ENCODE results near the gene PTPA. TPM values are rescaled to one million over a fixed set of nuclear protein-coding genes. Genes with fewer than 3 reads are reported as not detected.
"Not testable (repeated sequence)": the region's sequence is repeated elsewhere in the genome, so short reads cannot be mapped to it uniquely, and the experiment has no call there.

Gene PTPA
- total and polyA plus RNA-seq, 9 of the 15 experiments (the other 6 are each of a cell fraction or from before 2014, with no cell fraction given), result 1.7 to 121 (median 72.6) TPM

GRCh38 chr9:129189971-129190370, 78.8 kb downstream of the PTPA start:
- H3K4me3 ChIP-seq; intact Hi-C loops (cut with micrococcal nuclease); H3K4me1 ChIP-seq (replicated peaks in 1 of 2; ENCODE audit: control insufficient read depth in 2 of 2, insufficient read depth in 2 of 2, low read length in 2 of 2); H3K79me2 ChIP-seq (ENCODE audit: control insufficient read depth, insufficient read depth, low read length); H4K20me1 ChIP-seq (replicated peaks; ENCODE audit: control insufficient read depth, insufficient read depth, low read length); FAIRE-seq; BruUV-seq (replicated peaks); H3K27ac ChIP-seq (ENCODE audit: extremely low read depth, low read depth, low read length); in situ Hi-C loops (cut with MboI); ATAC-seq; H3K9ac ChIP-seq (ENCODE audit: insufficient read depth in 1 of 2, low read depth in 2 of 2, low read length in 2 of 2); H2AFZ ChIP-seq (ENCODE audit: low read depth, low read length); H3K9me3 ChIP-seq (replicated peaks; ENCODE audit: control insufficient read depth, insufficient read depth, low read depth, low read length); DNase-seq (ENCODE audit: extremely low read depth in 1 of 4, low spot score in 3 of 4); H3K9me1 ChIP-seq (ENCODE audit: control insufficient read depth, insufficient read depth, low read length); H3K36me3 ChIP-seq (ENCODE audit: control insufficient read depth, insufficient read depth, low read length); H3K4me2 ChIP-seq (ENCODE audit: insufficient read depth, low read length); CTCF ChIA-PET (ENCODE audit: low intra/inter-chr PET ratio): not testable (repeated sequence)
- 69% methylated on average over 8 of the region's 8 CpGs for WGBS (ENCODE audit: insufficient coverage, low coverage, missing lambda C conversion rate)
- peaks cover 3 to 12% of the 10 kb centered on the region in 2 experiments; a peak in 3 of 5 replicates for H3K27me3 ChIP-seq (ENCODE audit: control insufficient read depth in 2 of 2, insufficient read depth in 2 of 2, low read length in 2 of 2)
- peak; percentile 27; the same call in 1 of the 2 replicates for TF ChIP-seq ZNF121 (CRISPR knock-in tag; conservative IDR thresholded peaks at IDR 0.05)
- POLR2A ChIA-PET, result interaction anchor here (0.7 kb wide), 1 partner anchor 207 kb away, joined by 3 read pairs; no protein-coding TSS in a partner anchor

- intact Hi-C loops (cut with micrococcal nuclease) (no loop called here), in situ Hi-C loops (cut with MboI) (no loop called here)
- 15% methylated on average over 6 of the region's 7 CpGs for WGBS (ENCODE audit: insufficient coverage, low coverage, missing lambda C conversion rate)
- H3K4me2 ChIP-seq (ENCODE audit: insufficient read depth, low read length), result no peak overlapping the region
- ATAC-seq (peak; percentile 78), DNase-seq (ENCODE audit: extremely low read depth in 1 of 4, low spot score in 3 of 4) (peak in 1 of 4 experiments; percentile 40), FAIRE-seq (no peak)
- BruUV-seq (replicated peaks), result no TSS peak
- no peak overlapping the region for H2AFZ ChIP-seq (ENCODE audit: low read depth, low read length)
- peaks cover 3 to 16% of the 10 kb centered on the region in 2 experiments; a peak in 3 of 5 replicates for H3K27me3 ChIP-seq (ENCODE audit: control insufficient read depth in 2 of 2, insufficient read depth in 2 of 2, low read length in 2 of 2)
- H3K9me3 ChIP-seq (replicated peaks; ENCODE audit: control insufficient read depth, insufficient read depth, low read depth, low read length), result peaks cover 6% of the 10 kb centered on the region
- no peak overlapping the region for H3K4me3 ChIP-seq
- H3K4me1 ChIP-seq (replicated peaks in 1 of 2; ENCODE audit: control insufficient read depth in 2 of 2, insufficient read depth in 2 of 2, low read length in 2 of 2), result no peaks in the 10 kb centered on the region; a peak in 2 of 5 replicates
- H4K20me1 ChIP-seq (replicated peaks; ENCODE audit: control insufficient read depth, insufficient read depth, low read length), result no peaks in the 10 kb centered on the region
- H3K36me3 ChIP-seq (ENCODE audit: control insufficient read depth, insufficient read depth, low read length), result no peaks in the 10 kb centered on the region
- no peaks in the 10 kb centered on the region for H3K9me1 ChIP-seq (ENCODE audit: control insufficient read depth, insufficient read depth, low read length)
- no peak overlapping the region for H3K9ac ChIP-seq (ENCODE audit: insufficient read depth in 1 of 2, low read depth in 2 of 2, low read length in 2 of 2)
- TF ChIP-seq POLR3G (IDR thresholded peaks at IDR 0.05; ENCODE audit: extremely low read depth, insufficient read length, insufficient replicate concordance) (no peak), DPF2 (IDR thresholded peaks at IDR 0.05) (peak; percentile 31), ZNF695 (CRISPR knock-in tag; IDR thresholded peaks at IDR 0.05) (no peak), ARNT (IDR thresholded peaks at IDR 0.05) (peak in 1 of 2 experiments; percentile 94; a peak in 2 of 4 replicates), MNT (conservative IDR thresholded peaks at IDR 0.05) (no peak), RCOR1 (IDR thresholded peaks at IDR 0.05; ENCODE audit: borderline replicate concordance in 1 of 2, low read depth in 2 of 2, low read length in 2 of 2) (peak in 1 of 2 experiments; percentile 26; a peak in 1 of 4 replicates), SMARCA4 (IDR thresholded peaks at IDR 0.05) (0 out of 2 replicates have a peak, but pooled peaks have one; percentile 22)
- CTCF ChIA-PET (ENCODE audit: low intra/inter-chr PET ratio), result no interaction called here
- POLR2A ChIA-PET, result no interaction called here
- H3K79me2 ChIP-seq (ENCODE audit: control insufficient read depth, insufficient read depth, low read length), result no peaks in the 10 kb centered on the region
- no peak overlapping the region for H3K27ac ChIP-seq (ENCODE audit: extremely low read depth, low read depth, low read length)
Measured at GRCh38 chr9:129191234-129191633, 80.0 kb downstream of the PTPA start.
